Measurements from ENCODE around the gene DLG1. TPM values are rescaled to one million over a fixed set of nuclear protein-coding genes. Genes with fewer than 3 reads are reported as not detected.
A peak's percentile ranks its signal among the peaks of the same experiment; 100 is the strongest.
"Not testable (repeated sequence)": the region's sequence is repeated elsewhere in the genome, so short reads cannot be mapped to it uniquely, and the experiment has no call there.

Gene DLG1
- total RNA-seq, 1 experiment from 2014 or later = 75.1 TPM

DNA sequence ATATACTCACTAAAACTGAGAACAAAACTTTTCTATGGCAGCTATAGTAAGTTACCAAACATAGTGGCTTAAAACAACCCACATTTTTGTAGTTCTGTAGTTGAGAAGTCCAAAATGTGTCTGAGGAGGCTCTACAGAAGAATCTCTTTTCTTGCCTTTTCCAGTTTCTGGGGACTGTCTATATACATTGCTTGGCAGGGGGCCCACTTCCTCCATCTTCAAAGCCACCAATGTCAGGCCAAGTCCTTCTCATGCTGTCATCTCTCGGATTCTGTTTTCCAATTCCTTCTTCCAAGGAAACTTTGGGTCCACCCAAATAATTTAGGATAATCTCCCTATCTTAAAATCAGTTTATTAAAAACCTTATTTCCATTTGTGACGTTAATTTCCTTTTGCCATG is 92.7 kb downstream of the DLG1 start:
- Histone ChIP-seq H3K27me3 (no peaks in the 10 kb centered on the region), H3K27ac (no peak overlapping the region), H3K36me3 (no peaks in the 10 kb centered on the region), H3K4me3 (no peak overlapping the region), H3K4me1 (no peaks in the 10 kb centered on the region), H3K9me3 (replicated peaks) (no peaks in the 10 kb centered on the region)
- no peak for DNase-seq

- no peak overlapping the region for H3K4me3 ChIP-seq
- no peaks in the 10 kb centered on the region for H3K36me3 ChIP-seq
- no peaks in the 10 kb centered on the region for H3K4me1 ChIP-seq
- no peak for DNase-seq
- no peak overlapping the region for H3K27ac ChIP-seq
- H3K27me3 ChIP-seq = no peaks in the 10 kb centered on the region
- no peaks in the 10 kb centered on the region for H3K9me3 ChIP-seq (replicated peaks)
These were observed 93.1 kb downstream of the DLG1 start for GRCh38 chr3:197205265-197205664.

DNA sequence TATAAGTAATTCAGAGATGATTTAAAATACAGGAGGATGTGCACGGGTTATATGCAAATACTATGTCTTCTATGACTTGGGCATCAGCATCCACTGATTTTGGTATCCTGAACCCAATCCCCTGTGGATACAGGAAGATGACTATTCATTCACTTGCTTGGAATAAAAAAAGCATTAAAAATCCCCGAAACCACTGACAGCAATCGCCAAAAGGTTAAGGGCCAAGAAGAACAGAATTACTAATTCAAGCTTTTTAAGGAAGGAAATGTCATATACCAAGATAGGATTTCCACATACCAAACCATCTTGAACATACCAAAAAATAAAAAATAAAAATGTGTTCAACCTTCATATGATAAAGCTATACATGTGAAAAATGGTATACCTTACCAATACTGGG is 93.7 kb downstream of the DLG1 start:
- Histone ChIP-seq H3K27ac (no peak overlapping the region), H3K27me3 (no peaks in the 10 kb centered on the region)
- no peak for DNase-seq

GRCh38 chr3:197203714-197204146 is 94.7 kb downstream of the DLG1 start:
- no peak overlapping the region for H3K27ac ChIP-seq
- H3K9me3 ChIP-seq (replicated peaks) = no peaks in the 10 kb centered on the region
- no peak overlapping the region for H3K4me3 ChIP-seq
- no peaks in the 10 kb centered on the region for H3K4me1 ChIP-seq
- no peaks in the 10 kb centered on the region for H3K36me3 ChIP-seq
- H3K27me3 ChIP-seq = no peaks in the 10 kb centered on the region
- DNase-seq = no peak

More for the DNA sequence above, 93.7 kb downstream of the DLG1 start:
- H3K4me3 ChIP-seq = no peak overlapping the region
- no peaks in the 10 kb centered on the region for H3K4me1 ChIP-seq
- no peaks in the 10 kb centered on the region for H3K9me3 ChIP-seq (replicated peaks)
- no peaks in the 10 kb centered on the region for H3K36me3 ChIP-seq

- Histone ChIP-seq H3K4me3 (no peak overlapping the region), H3K27me3 (no peaks in the 10 kb centered on the region), H3K36me3 (no peaks in the 10 kb centered on the region), H3K4me1 (no peaks in the 10 kb centered on the region), H3K9me3 (replicated peaks) (no peaks in the 10 kb centered on the region), H3K27ac (no peak overlapping the region)
- DNase-seq = no peak
These were observed 95.7 kb downstream of the DLG1 start for GRCh38 chr3:197202694-197203093.

DNA sequence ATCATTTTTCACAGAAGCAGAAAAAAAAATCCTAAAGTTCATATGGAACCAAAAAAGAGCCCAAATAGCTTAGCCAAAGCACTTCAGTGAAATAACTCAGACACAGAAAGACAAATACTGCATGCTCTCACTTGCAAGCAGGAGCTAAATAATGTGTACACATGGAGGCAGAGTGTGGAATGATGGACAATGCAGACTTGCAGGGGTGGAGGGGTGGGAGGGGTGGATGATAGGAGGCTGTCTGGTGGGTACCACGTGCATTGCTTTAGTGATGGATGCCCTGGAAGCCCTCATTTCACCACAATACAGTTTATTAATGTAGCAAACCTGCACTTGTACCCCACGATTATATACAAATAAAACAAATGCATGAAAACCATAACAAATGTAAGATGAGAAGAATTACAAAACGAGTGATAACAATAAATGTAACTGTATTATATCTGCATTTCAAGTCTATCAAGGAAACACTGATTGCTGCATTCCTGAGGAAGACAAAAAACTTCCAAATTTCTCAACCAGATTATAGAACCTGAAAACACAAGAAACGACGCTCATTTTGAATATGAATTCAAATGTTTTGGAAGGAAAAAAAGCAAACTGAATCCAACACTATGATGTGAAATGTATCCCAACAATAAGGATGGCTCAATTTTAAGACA is 96.5 kb downstream of the DLG1 start:
- Histone ChIP-seq H3K27me3 (no peaks in the 10 kb centered on the region), H3K36me3 (no peaks in the 10 kb centered on the region), H3K4me3 (no peak overlapping the region), H3K27ac (no peak overlapping the region), H3K9me3 (replicated peaks) (no peaks in the 10 kb centered on the region), H3K4me1 (no peaks in the 10 kb centered on the region)
- DNase-seq = no peak

DNA sequence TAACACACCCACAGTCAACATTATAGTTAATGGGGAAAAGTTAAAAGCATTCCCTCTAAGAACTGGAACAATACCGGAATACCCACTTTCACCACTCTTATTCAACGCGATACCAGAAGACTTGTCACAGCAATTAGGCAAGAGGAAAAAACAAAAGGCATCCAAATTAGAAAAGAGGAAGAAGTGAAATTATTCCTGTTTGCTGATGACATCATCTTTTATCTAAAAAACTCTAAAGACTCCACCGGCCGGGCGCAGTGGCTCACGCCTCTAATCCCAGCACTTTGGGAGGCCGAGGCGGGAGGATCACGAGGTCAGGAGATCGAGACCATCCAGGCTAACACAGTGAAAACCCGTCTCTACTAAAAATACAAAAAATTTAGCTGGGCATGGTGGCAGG is 97.6 kb downstream of the DLG1 start:
- H3K4me3 ChIP-seq; H3K4me1 ChIP-seq; H3K36me3 ChIP-seq; H3K27ac ChIP-seq; H3K9me3 ChIP-seq (replicated peaks); DNase-seq; H3K27me3 ChIP-seq: not testable (repeated sequence)

DNA sequence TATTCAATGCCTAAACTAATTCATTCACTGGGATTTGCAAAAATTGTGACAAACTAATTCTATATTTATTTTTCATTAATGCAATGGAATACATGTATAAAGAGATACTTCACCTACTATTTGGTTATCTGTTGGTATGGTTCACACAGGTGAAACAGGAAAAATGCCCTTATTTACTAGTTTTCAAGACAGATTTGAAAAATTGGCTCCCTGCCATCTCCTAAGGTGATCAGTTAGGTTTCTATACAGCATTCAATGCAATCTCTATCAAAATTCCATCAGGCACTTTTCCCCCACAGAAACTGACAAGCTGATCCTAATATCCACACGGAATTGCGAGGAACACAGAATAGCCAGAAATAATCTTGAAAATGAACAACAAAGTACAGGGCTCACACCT is 101.1 kb downstream of the DLG1 start:
- Histone ChIP-seq H3K36me3 (peaks cover 4% of the 10 kb centered on the region), H3K4me1 (no peaks in the 10 kb centered on the region), H3K27me3 (no peaks in the 10 kb centered on the region), H3K4me3 (no peak overlapping the region), H3K9me3 (replicated peaks) (no peaks in the 10 kb centered on the region), H3K27ac (no peak overlapping the region)
- DNase-seq = no peak

GRCh38 chr3:197196192-197196591 is 102.2 kb downstream of the DLG1 start:
- Histone ChIP-seq H3K27me3 (no peaks in the 10 kb centered on the region), H3K4me1 (no peaks in the 10 kb centered on the region), H3K36me3 (peaks cover 6% of the 10 kb centered on the region), H3K4me3 (no peak overlapping the region), H3K27ac (no peak overlapping the region), H3K9me3 (replicated peaks) (no peaks in the 10 kb centered on the region)
- DNase-seq = no peak

- DNase-seq = no peak
- peaks cover 7% of the 10 kb centered on the region for H3K36me3 ChIP-seq
- no peaks in the 10 kb centered on the region for H3K4me1 ChIP-seq
- no peak overlapping the region for H3K4me3 ChIP-seq
- H3K27ac ChIP-seq = no peak overlapping the region
- no peaks in the 10 kb centered on the region for H3K27me3 ChIP-seq
- H3K9me3 ChIP-seq (replicated peaks) = no peaks in the 10 kb centered on the region
These were observed 103.1 kb downstream of the DLG1 start for GRCh38 chr3:197195326-197195725.

GRCh38 chr3:197193759-197194158 is 104.7 kb downstream of the DLG1 start:
- DNase-seq; H3K9me3 ChIP-seq (replicated peaks); H3K4me3 ChIP-seq; H3K27ac ChIP-seq; H3K36me3 ChIP-seq; H3K27me3 ChIP-seq; H3K4me1 ChIP-seq: not testable (repeated sequence)

GRCh38 chr3:197191897-197192296 is 106.5 kb downstream of the DLG1 start:
- Histone ChIP-seq H3K36me3 (peaks cover 7% of the 10 kb centered on the region), H3K27me3 (no peaks in the 10 kb centered on the region), H3K9me3 (replicated peaks) (no peaks in the 10 kb centered on the region), H3K4me3 (no peak overlapping the region), H3K4me1 (no peaks in the 10 kb centered on the region), H3K27ac (no peak overlapping the region)
- DNase-seq = no peak

DNA sequence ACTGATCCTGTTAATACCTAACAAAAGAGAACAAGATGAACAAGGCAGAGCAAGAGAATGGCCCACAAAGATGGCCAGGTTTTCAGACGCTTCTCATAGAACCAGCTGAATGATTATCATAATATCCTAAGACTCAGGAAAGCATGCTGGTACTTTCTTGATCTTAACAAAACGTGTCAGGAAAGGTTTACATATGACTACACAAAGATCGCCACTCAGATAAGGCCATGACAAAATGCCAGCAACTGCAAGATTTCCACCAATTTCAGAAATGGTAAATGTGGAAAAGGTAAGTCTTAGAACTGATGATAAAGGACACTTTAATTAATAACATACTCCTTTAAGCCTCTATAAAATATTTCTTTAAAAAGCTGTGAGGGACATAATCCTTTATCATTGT is 108.8 kb downstream of the DLG1 start:
- no peak overlapping the region for H3K4me3 ChIP-seq
- H3K4me1 ChIP-seq = no peaks in the 10 kb centered on the region
- no peaks in the 10 kb centered on the region for H3K27me3 ChIP-seq
- no peak overlapping the region for H3K27ac ChIP-seq
- no peak for DNase-seq
- H3K9me3 ChIP-seq (replicated peaks) = no peaks in the 10 kb centered on the region
- peaks cover 7% of the 10 kb centered on the region for H3K36me3 ChIP-seq

GRCh38 chr3:197188963-197189362 is 109.4 kb downstream of the DLG1 start:
- no peak overlapping the region for H3K4me3 ChIP-seq
- H3K9me3 ChIP-seq (replicated peaks) = no peaks in the 10 kb centered on the region
- H3K4me1 ChIP-seq = no peaks in the 10 kb centered on the region
- peaks cover 6% of the 10 kb centered on the region for H3K36me3 ChIP-seq
- DNase-seq = no peak
- H3K27ac ChIP-seq = no peak overlapping the region
- no peaks in the 10 kb centered on the region for H3K27me3 ChIP-seq

- Histone ChIP-seq H3K4me1 (no peaks in the 10 kb centered on the region), H3K36me3 (peaks cover 4% of the 10 kb centered on the region; the same call in 1 of the 2 replicates), H3K27ac (no peak overlapping the region), H3K9me3 (replicated peaks) (no peaks in the 10 kb centered on the region), H3K27me3 (no peaks in the 10 kb centered on the region), H3K4me3 (no peak overlapping the region)
- DNase-seq = peak; percentile 26 to 81
These were observed 111.4 kb downstream of the DLG1 start for GRCh38 chr3:197186887-197187588.

DNA sequence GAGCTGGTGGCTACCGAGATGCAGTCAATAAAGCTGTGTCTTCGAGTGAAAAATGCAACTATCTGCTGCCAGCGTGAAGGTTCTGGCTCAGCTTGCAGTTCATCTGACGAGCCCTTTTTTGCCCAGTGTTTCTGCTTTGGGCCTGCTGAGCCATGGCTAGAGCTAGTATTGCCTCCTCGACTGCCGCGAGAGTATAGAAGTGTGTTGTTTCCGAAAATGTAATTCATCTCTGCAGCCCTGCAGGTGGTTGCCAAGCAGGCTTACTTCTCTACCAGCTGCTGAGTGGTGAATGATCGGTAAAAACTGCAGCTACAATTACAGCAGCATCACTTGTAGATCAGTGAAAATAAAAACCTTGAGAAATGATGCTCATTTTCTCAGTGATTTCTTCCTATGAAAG is 114.8 kb downstream of the DLG1 start:
- no peak overlapping the region for H3K27ac ChIP-seq

More for the DNA sequence above, 114.8 kb downstream of the DLG1 start:
- H3K27me3 ChIP-seq = no peaks in the 10 kb centered on the region
- no peak overlapping the region for H3K4me3 ChIP-seq
- H3K36me3 ChIP-seq = peaks cover 3% of the 10 kb centered on the region; the same call in 1 of the 2 replicates
- H3K9me3 ChIP-seq (replicated peaks) = no peaks in the 10 kb centered on the region
- no peaks in the 10 kb centered on the region for H3K4me1 ChIP-seq
- no peak for DNase-seq

All from SJCRH30 (cell line).